GM21619 (cell line): ENCODE measurements around the gene MAFG.

Experiments used
- ATAC-seq: cut with Tn5 transposase; IDR thresholded peaks from one replicate; pipeline ENCODE4 v1.9.1; 2021; ENCODE audit not compliant: unreplicated experiment

The MAFG gene

DNA sequence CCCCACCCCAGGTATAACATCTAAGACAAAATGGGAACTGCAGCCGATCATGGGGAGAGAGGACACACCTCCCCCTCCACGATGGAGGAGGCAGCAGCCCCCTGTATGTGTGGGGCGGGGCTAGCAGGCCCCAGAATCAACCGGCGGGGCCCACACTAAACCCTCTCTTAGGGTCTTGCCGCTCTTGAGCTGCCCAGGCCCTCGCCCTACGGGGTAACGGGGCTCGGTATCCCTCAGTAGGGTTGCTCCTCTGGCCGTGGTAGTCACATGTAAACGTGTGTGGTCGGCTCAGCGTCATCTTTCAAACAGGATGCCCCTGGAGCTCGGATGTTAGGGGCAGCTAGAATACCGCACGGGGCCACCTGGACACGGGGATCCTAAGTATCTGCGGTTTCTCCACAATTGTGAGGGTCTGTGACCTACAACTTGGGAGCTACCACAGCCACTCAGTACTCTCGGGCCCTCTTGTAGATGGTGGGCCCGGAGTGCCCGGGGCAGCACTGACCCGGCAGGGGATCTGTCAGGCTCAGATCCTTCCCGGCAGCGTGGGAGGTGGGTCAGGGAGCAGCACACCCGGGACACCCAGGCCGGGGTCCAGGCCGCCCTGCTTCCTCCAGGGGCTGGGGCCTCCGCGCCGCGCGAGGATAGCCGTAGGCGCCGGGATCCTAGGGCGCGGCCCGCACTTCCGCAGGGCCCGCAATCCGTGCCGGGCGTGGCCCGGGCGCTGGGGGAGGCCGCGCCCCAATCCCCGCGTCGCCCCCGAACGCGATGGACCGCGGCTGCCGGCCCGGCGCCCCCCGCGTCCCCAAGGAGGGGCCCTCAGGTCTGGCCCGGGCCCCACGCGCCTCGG lies 57.2 kb downstream of the MAFG start:
- peak; percentile 12 for ATAC-seq

- no peak for ATAC-seq
Measured at GRCh38 chr17:81869221-81870130, 58.1 kb downstream of the MAFG start.

- no peak for ATAC-seq
Measured at GRCh38 chr17:81868674-81869220, 58.8 kb downstream of the MAFG start.
